ENCODE measurements around the gene GLCE.

The GLCE gene

DNA sequence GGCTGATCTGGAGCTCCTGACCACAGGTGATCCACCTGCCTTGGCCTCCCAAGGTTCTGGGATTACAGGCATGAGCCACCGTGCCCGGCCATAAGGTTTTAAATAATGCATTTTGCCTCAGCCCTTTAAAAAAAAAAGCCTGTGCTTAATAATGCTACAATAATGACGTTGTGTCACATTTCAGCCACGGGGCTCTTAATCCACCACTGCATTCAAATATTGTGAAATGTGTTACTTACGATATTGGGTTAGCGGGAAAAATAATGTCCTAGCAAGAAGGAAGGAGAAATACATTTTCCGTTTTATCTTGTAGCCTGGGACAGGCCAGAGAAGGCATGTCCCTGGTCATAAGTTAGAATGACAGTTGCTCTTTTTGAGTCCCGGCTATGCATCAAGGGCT lies 155.9 kb downstream of the GLCE start:
- no peak for DNase-seq (ENCODE audit: low spot score)
- in situ Hi-C loops (cut with MboI; ENCODE audit: low pct_unique_long_range_greater_than_20kb, low sequenced_read_pairs, unreplicated experiment), result no loop called here
- TF ChIP-seq, protein P1, sequence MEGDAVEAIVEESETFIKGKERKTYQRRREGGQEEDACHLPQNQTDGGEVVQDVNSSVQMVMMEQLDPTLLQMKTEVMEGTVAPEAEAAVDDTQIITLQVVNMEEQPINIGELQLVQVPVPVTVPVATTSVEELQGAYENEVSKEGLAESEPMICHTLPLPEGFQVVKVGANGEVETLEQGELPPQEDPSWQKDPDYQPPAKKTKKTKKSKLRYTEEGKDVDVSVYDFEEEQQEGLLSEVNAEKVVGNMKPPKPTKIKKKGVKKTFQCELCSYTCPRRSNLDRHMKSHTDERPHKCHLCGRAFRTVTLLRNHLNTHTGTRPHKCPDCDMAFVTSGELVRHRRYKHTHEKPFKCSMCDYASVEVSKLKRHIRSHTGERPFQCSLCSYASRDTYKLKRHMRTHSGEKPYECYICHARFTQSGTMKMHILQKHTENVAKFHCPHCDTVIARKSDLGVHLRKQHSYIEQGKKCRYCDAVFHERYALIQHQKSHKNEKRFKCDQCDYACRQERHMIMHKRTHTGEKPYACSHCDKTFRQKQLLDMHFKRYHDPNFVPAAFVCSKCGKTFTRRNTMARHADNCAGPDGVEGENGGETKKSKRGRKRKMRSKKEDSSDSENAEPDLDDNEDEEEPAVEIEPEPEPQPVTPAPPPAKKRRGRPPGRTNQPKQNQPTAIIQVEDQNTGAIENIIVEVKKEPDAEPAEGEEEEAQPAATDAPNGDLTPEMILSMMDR (IDR thresholded peaks at IDR 0.05; ENCODE audit: extremely low read depth, insufficient read depth, missing control alignments), result no peak

DNA sequence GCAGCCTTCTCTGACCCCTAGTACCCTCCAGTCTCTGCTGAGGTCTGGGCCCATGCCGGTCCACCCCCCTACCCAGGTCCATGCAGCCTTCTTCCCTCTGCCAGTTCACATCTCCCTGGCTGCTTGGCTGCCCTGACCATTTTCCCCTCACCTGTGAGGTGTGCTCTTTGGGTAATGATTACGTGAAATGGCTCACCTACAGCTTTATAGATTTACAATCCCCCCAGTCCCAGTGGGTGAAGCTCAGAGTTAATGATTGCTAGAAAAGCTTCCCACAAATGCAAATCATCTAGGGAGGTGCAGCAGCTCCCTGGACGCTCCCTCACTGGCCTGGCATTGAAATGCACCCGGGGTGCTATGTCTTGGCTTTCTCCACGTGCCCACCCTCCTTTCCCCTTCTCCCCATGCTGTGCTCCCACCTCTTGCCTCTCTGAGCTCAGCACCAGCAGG lies 157.0 kb downstream of the GLCE start:
- in situ Hi-C loops (cut with MboI; ENCODE audit: low pct_unique_long_range_greater_than_20kb, low sequenced_read_pairs, unreplicated experiment), result no loop called here
- no peak for DNase-seq (ENCODE audit: low spot score)
- TF ChIP-seq, protein P1 (IDR thresholded peaks at IDR 0.05; ENCODE audit: extremely low read depth, insufficient read depth, missing control alignments), result no peak

DNA sequence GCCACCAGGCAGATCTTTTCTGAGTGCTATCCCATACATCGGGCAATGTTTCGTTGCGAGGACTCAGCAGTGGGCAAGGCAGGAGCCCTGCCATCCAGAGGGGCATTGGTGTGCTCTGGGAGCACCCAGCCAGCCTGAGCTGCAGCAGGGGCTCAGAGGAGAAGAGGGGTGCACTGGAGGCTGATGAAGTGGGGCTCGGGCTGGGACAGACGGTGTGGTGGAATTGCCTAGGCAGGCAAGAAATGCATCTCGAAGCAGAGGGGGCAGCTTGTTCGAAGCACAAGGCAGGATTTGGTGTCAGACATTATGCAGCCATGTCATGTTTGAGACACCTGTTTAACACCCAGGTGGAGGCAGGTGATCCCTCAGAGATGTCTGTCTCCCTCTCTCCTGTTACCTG lies 157.6 kb downstream of the GLCE start:
- DNase-seq (ENCODE audit: low spot score), result no peak
- TF ChIP-seq, protein P1 (IDR thresholded peaks at IDR 0.05; ENCODE audit: extremely low read depth, insufficient read depth, missing control alignments), result no peak
- in situ Hi-C loops (cut with MboI; ENCODE audit: low pct_unique_long_range_greater_than_20kb, low sequenced_read_pairs, unreplicated experiment), result no loop called here

DNA sequence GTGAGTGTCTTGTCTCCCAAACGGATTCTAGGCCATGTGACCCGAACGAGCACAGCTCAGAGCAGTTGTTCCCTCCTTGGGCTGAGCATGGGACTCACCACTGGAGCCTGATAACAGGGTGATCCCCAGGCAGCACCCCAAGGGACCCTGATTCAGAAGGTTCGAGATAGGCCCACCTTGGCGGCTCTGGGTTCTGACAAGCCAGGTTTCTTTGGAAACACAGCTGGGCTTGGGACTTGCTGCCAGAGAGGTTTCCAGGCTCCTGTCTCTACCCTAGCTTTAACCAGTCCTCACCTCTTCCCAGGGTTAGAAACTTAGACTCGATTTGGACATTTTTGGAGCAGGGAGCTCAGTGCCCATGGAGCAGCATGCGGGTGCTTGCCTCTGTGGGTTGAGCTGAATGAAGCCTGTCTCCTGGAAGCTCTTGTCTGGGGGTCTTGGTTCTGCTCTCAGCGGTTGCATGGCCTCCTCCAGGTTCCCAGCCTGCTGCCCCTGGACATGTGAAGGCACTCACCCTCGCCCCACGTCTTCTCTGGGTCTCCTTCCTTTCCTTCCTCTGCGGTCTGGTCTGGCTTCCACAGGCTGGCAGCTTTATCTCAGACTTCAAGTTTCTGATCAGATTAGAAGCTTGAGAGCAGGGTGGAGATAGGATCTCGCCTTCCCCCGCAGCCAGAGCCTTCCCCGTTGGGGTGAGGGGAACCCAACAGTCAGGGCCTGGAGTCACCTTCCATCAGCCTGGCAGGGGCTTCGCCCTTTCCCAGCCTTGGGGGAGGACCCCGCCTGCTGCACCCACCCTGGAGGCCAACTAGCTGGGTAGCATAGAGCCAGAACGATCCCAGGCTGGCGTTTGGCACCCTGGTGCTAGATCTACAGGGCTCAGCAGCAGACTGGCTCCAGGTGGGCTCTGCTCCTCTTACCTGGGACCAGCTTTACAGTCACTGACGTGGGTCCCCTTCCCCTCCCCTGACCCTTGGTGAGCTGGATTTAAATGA lies 159.2 kb downstream of the GLCE start:
- in situ Hi-C loops (cut with MboI; ENCODE audit: low pct_unique_long_range_greater_than_20kb, low sequenced_read_pairs, unreplicated experiment), result no loop called here

DNA sequence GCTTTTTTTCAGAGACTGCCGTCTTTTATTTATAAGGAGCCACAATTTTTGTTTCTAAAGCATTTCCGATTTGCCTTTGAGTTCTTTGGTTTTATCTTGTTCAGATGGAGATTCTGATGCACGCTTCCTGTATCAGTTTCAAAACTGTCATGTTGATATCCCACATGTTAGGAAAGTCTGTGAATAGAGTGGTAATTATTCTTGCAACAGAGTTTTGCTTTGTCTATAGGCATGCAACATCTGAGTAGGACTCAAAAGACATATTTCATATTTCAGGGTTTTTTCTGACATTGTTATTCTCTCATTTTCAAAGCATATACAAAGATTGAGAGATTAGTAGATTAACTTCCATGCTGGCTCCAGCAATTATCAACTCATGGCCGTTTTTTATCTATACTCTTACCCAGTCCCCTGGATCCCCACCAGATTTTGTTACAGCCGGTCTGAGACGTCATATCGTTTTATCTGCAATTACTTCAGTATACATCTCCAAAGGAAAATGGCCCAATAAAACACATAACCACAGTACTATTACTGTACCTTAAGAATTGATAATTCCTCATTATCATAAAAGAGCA lies 160.6 kb downstream of the GLCE start:
- no peak for DNase-seq (ENCODE audit: low spot score)
- in situ Hi-C loops (cut with MboI; ENCODE audit: low pct_unique_long_range_greater_than_20kb, low sequenced_read_pairs, unreplicated experiment), result no loop called here
- TF ChIP-seq, protein P1 (IDR thresholded peaks at IDR 0.05; ENCODE audit: extremely low read depth, insufficient read depth, missing control alignments), result no peak

More for the DNA sequence above, 159.2 kb downstream of the GLCE start:
- TF ChIP-seq, protein P1 (IDR thresholded peaks at IDR 0.05; ENCODE audit: extremely low read depth, insufficient read depth, missing control alignments), result no peak
- DNase-seq (ENCODE audit: low spot score), result no peak

Measured in GM13977 (cell line).